K562 (cell line): Measurements from ENCODE around the gene SCYL1. TPM values are rescaled to one million over a fixed set of nuclear protein-coding genes. Genes with fewer than 3 reads are reported as not detected.

ENCODE experiments used
- ARID2 ChIP-seq: fragments of 450-650 bp; IDR thresholded peaks from 2 replicates; pipeline ENCODE4 v1.6.1; 2017; ENCODE audit warnings: antibody characterized with exemption, mild to moderate bottlenecking
- ARNT ChIP-seq, 2 experiments: fragments of 450-650 bp; IDR thresholded peaks; 2 replicates each; pipeline ENCODE4 v1.6.1; 2016; ENCODE audit warnings: mild to moderate bottlenecking in 1 of 2
- C11orf30 ChIP-seq: fragments of 450-650 bp; IDR thresholded peaks from 2 replicates; pipeline ENCODE4 v1.6.1; 2016; ENCODE audit warnings: low read depth, mild to moderate bottlenecking
- DDX20 ChIP-seq: fragments of 450-650 bp; IDR thresholded peaks from 2 replicates; pipeline ENCODE4 v1.6.1; 2016; ENCODE audit warnings: missing genetic modification characterization, low read depth, mild to moderate bottlenecking, missing compliant biosample characterization, moderate library complexity
- DMBX1 ChIP-seq: fragments of 250-450 bp; sonication (Bioruptor Pico); IDR thresholded peaks from 2 replicates; pipeline ENCODE4 v1.8.0; 2022; ENCODE audit warnings: inconsistent platforms, mild to moderate bottlenecking, moderate library complexity, borderline replicate concordance
- ETV1 ChIP-seq: fragments of 450-650 bp; conservative IDR thresholded peaks from 2 replicates; pipeline ENCODE4 v1.6.1; 2016; ENCODE audit warnings: missing genetic modification characterization, control low read depth, low read depth, missing compliant biosample characterization
- FOXM1 ChIP-seq, 2 experiments: fragments of 450-650 bp in 1 of 2; sonication (generic) in 1 of 2; formaldehyde crosslinking in 1 of 2; IDR thresholded peaks; 2 replicates each; pipeline versions ENCODE4 v1.6.1 to v1.9.0; 2017 to 2022; ENCODE audit warnings: low read depth in 2 of 2, mild to moderate bottlenecking in 2 of 2, missing genetic modification reagents in 1 of 2, moderate library complexity in 1 of 2
- KLF6 ChIP-seq: fragments of 250-450 bp; sonication (Bioruptor Pico); IDR thresholded peaks from 2 replicates; pipeline ENCODE4 v1.4.0; 2020; ENCODE audit warnings: mild to moderate bottlenecking, moderate library complexity, borderline replicate concordance
- MNT ChIP-seq, 2 experiments: fragments of 450-650 bp; conservative IDR thresholded peaks; 2 replicates each; pipeline ENCODE4 v1.6.1; 2017; ENCODE audit warnings: mild to moderate bottlenecking in 2 of 2, moderate library complexity in 2 of 2
- NR2C1 ChIP-seq, 2 experiments: fragments of 450-650 bp; IDR thresholded peaks; 2 replicates each; pipeline ENCODE4 v1.6.1; 2017; ENCODE audit warnings: mild to moderate bottlenecking in 2 of 2, antibody characterized with exemption in 1 of 2, inconsistent platforms in 1 of 2, missing compliant biosample characterization in 1 of 2, missing genetic modification characterization in 1 of 2
- NR4A1 ChIP-seq, 2 experiments: fragments of 250-450 bp in 1 of 2; fragments of 450-650 bp in 1 of 2; sonication (Bioruptor Pico) in 1 of 2; IDR thresholded peaks; 2 replicates each; pipeline versions ENCODE4 v1.4.0 to v1.6.1; 2016 to 2020; ENCODE audit warnings: mild to moderate bottlenecking in 2 of 2, missing compliant biosample characterization in 1 of 2, missing genetic modification characterization in 1 of 2, moderate library complexity in 1 of 2
- NRF1 ChIP-seq, 2 experiments: fragments of 450-650 bp; IDR thresholded peaks in 1 of 2; conservative IDR thresholded peaks in 1 of 2; 2 replicates each; pipeline ENCODE4 v1.6.1; 2014; ENCODE audit warnings: mild to moderate bottlenecking in 2 of 2
- RBM17 ChIP-seq: fragments of 200-400 bp; formaldehyde crosslinking; IDR thresholded peaks from 2 replicates; pipeline ENCODE4 v1.6.1; 2017; ENCODE audit warnings: low read depth, mild to moderate bottlenecking, low read length, borderline replicate concordance
- RBM22 ChIP-seq: fragments of 200-400 bp; formaldehyde crosslinking; IDR thresholded peaks from 2 replicates; pipeline ENCODE4 v1.6.1; 2018; ENCODE audit warnings: low read length, low read depth; ENCODE audit not compliant: poor library complexity, severe bottlenecking
- ZBTB17 ChIP-seq: fragments of 450-650 bp; formaldehyde crosslinking; IDR thresholded peaks from 2 replicates; pipeline ENCODE4 v1.4.0; 2020; ENCODE audit warnings: mild to moderate bottlenecking
- ZBTB43 ChIP-seq: sonication (generic); formaldehyde crosslinking; IDR thresholded peaks from 2 replicates; pipeline ENCODE4 v1.8.0; 2023; ENCODE audit warnings: mild to moderate bottlenecking, missing genetic modification reagents
- ZNF263 ChIP-seq: sonication (generic); formaldehyde crosslinking; IDR thresholded peaks from 2 replicates; pipeline ENCODE4 v1.8.0; 2022; ENCODE audit warnings: mild to moderate bottlenecking, missing genetic modification reagents, borderline replicate concordance
- ZNF551 ChIP-seq: fragments of 250-450 bp; sonication (Bioruptor Pico); IDR thresholded peaks from 2 replicates; pipeline ENCODE4 v1.5.0; 2021; ENCODE audit warnings: mild to moderate bottlenecking, moderate library complexity
- ZNF707 ChIP-seq: fragments of 250-450 bp; sonication (Bioruptor Pico); conservative IDR thresholded peaks from 2 replicates; pipeline ENCODE4 v1.8.0; 2022; ENCODE audit warnings: inconsistent platforms, mild to moderate bottlenecking, moderate library complexity
- polyA plus RNA-seq, 8 experiments: library from polyadenylated mRNA; depleted of rRNA in 4 of 8; stranded (reverse) in 5 of 8; unstranded in 3 of 8; fragments of >200 nt; fragmentation: Nextera tagmentation in 2 of 8; fragmentation: Illumina TruSeq in 1 of 8; extraction: Ambion mirVana in 2 of 8; extraction: Trizol in 1 of 8; gene quantifications; 2 replicates each; pipeline versions ENCODE4 v1.2.1 to v1.2.3, GENCODE V29; 2011 to 2014; ENCODE audit warnings: inconsistent platforms in 1 of 8, missing spikeins in 1 of 8
- total RNA-seq, 7 experiments: library from RNA; depleted of rRNA in 6 of 7; stranded (reverse); fragments of >200 nt in 6 of 7; fragmentation: Illumina TruSeq in 2 of 7; extraction: Trizol in 2 of 7; gene quantifications; 2 replicates each; pipeline versions ENCODE4 v1.2.1 to v1.2.3, GENCODE V29; 2011 to 2021; ENCODE audit warnings: low replicate concordance in 1 of 7

The SCYL1 gene
- total and polyA plus RNA-seq, 9 of the 15 experiments (the other 6 are each of a cell fraction or from before 2014, with no cell fraction given) = 1.9 to 145 (median 57.6) TPM

- peak; percentile 57; the same call in 1 of the 2 replicates for TF ChIP-seq ZNF263
- TF ChIP-seq ETV1 = peak; percentile 84
- peak; percentile 39; the same call in 1 of the 2 replicates for TF ChIP-seq ARID2
- peak; percentile 48 to 78; a peak in 2 of 4 replicates for TF ChIP-seq ARNT (IDR thresholded peaks at IDR 0.05)
- TF ChIP-seq DDX20 (tag) = no peak
- no peak for TF ChIP-seq RBM17
- peak; percentile 87 for TF ChIP-seq NR2C1 (IDR thresholded peaks at IDR 0.05)
- peak; percentile 91 for TF ChIP-seq NR2C1 (tag; IDR thresholded peaks at IDR 0.05)
- peak; percentile 95 for TF ChIP-seq RBM22
- TF ChIP-seq ZBTB17 = peak; percentile 34
- TF ChIP-seq ZNF551 (CRISPR knock-in tag) = no peak
- peak; percentile 79; the same call in 1 of the 2 replicates for TF ChIP-seq ZBTB43 (CRISPR knock-in tag)
- 0 out of 2 replicates have a peak, but pooled peaks have one; percentile 8 for TF ChIP-seq ZNF707 (CRISPR knock-in tag)
- TF ChIP-seq MNT (conservative IDR thresholded peaks at IDR 0.05) = peak; percentile 78 to 85
- peak; percentile 64; the same call in 1 of the 2 replicates for TF ChIP-seq KLF6 (CRISPR knock-in tag)
- peak; percentile 35; the same call in 1 of the 2 replicates for TF ChIP-seq NR4A1 (CRISPR knock-in tag; IDR thresholded peaks at IDR 0.05)
- TF ChIP-seq NR4A1 (tag; IDR thresholded peaks at IDR 0.05) = no peak
- TF ChIP-seq FOXM1 (IDR thresholded peaks at IDR 0.05; ENCODE audit: low read depth) = 0 out of 2 replicates have a peak, but pooled peaks have one; percentile 18
- peak; percentile 92; the same call in 1 of the 2 replicates for TF ChIP-seq FOXM1 (CRISPR knock-in tag; IDR thresholded peaks at IDR 0.05; ENCODE audit: low read depth)
- peak; percentile 93 for TF ChIP-seq C11orf30
- TF ChIP-seq DMBX1 (CRISPR knock-in tag) = peak; percentile 60; the same call in 1 of the 2 replicates
- TF ChIP-seq NRF1 (conservative IDR thresholded peaks at IDR 0.05 in 1 of 2, IDR thresholded peaks at IDR 0.05 in 1 of 2) = peak; percentile 87 to 89
Observed at GRCh38 chr11:65477149-65477965, 47.5 kb upstream of the SCYL1 start (continued).
